HEK293 (cell line): ENCODE data around the gene ARMS2.
A peak's percentile ranks its signal among the peaks of the same experiment; 100 is the strongest.

ENCODE experiments used
- CTCF ChIA-PET: fragments of 350-600 bp; formaldehyde crosslinking; extraction: SDS; loops from one replicate; lab custom pipeline; 2021; ENCODE audit warnings: antibody characterized with exemption; lab: Yijun Ruan, JAX
- POLR2A ChIA-PET: fragments of 300-600 bp; formaldehyde crosslinking; extraction: SDS; loops from one replicate; lab custom pipeline; 2020; ENCODE audit warnings: antibody characterized with exemption, inconsistent platforms; lab: Yijun Ruan, JAX
- H3K27ac ChIP-seq: fragments of 200-500 bp; sonication (Bioruptor generic); 2 replicates; pipeline ENCODE4 v1.5.1; 2014; ENCODE audit warnings: low read depth, low read length, control low read depth, inconsistent platforms; ENCODE audit errors: extremely low read depth
- H3K36me3 ChIP-seq, 2 experiments: fragments of 200-500 bp in 1 of 2; sonication (Bioruptor generic) in 1 of 2; 1 replicate in 1 of 2; 2 replicates in 1 of 2; pipeline ENCODE4 v1.5.1; 2014 to 2017; ENCODE audit warnings: inconsistent platforms in 2 of 2, low read length in 2 of 2; ENCODE audit not compliant: control insufficient read depth in 2 of 2, insufficient read depth in 1 of 2
- H3K4me1 ChIP-seq: fragments of 200-500 bp; sonication (Bioruptor generic); 2 replicates; pipeline ENCODE4 v1.5.1; 2014; ENCODE audit warnings: mild to moderate bottlenecking, low read length, inconsistent platforms; ENCODE audit not compliant: control insufficient read depth, insufficient read depth
- H3K4me3 ChIP-seq: 2 replicates; pipeline ENCODE4 v1.5.1; 2011; ENCODE audit warnings: low read depth, mild to moderate bottlenecking, control low read depth, low read length, moderate library complexity
- H3K9me3 ChIP-seq: fragments of 200-500 bp; sonication (Bioruptor generic); 2 replicates; pipeline ENCODE4 v1.5.1; 2014; ENCODE audit warnings: low read depth, low read length, inconsistent platforms; ENCODE audit not compliant: control insufficient read depth, insufficient read depth
- EGR2 ChIP-seq: fragments of 450-650 bp; formaldehyde crosslinking; IDR thresholded peaks from 2 replicates; pipeline ENCODE4 v1.5.1; 2016; ENCODE audit warnings: low read depth, missing biosample characterization, missing genetic modification characterization
- FEZF1 ChIP-seq: fragments of 450-650 bp; formaldehyde crosslinking; IDR thresholded peaks from 2 replicates; pipeline ENCODE4 v1.5.1; 2016; ENCODE audit warnings: missing biosample characterization, missing genetic modification characterization
- GFI1B ChIP-seq: fragments of 450-650 bp; formaldehyde crosslinking; IDR thresholded peaks from 2 replicates; pipeline ENCODE4 v1.5.1; 2016; ENCODE audit warnings: missing biosample characterization, missing genetic modification characterization
- HOXC10 ChIP-seq: sonication (generic); formaldehyde crosslinking; IDR thresholded peaks from 2 replicates; pipeline ENCODE4 v1.8.1; 2023; ENCODE audit warnings: mild to moderate bottlenecking, missing genetic modification reagents
- SCRT2 ChIP-seq: fragments of 450-650 bp; formaldehyde crosslinking; IDR thresholded peaks from 2 replicates; pipeline ENCODE4 v1.5.1; 2016; ENCODE audit warnings: missing biosample characterization, missing genetic modification characterization
- YY1 ChIP-seq: fragments of 450-650 bp; formaldehyde crosslinking; IDR thresholded peaks from 2 replicates; pipeline ENCODE4 v1.5.1; 2018; ENCODE audit warnings: missing biosample characterization, missing genetic modification characterization
- ZBTB20 ChIP-seq: fragments of 450-650 bp; formaldehyde crosslinking; IDR thresholded peaks from 2 replicates; pipeline ENCODE4 v1.5.1; 2016; ENCODE audit warnings: missing biosample characterization, missing genetic modification characterization
- ZBTB7A ChIP-seq: fragments of 450-650 bp; formaldehyde crosslinking; IDR thresholded peaks from 2 replicates; pipeline ENCODE4 v1.5.1; 2016; ENCODE audit warnings: low read depth, missing biosample characterization, missing genetic modification characterization
- ZFHX2 ChIP-seq: fragments of 450-650 bp; formaldehyde crosslinking; conservative IDR thresholded peaks from 2 replicates; pipeline ENCODE4 v1.5.1; 2016; ENCODE audit warnings: missing biosample characterization, missing genetic modification characterization
- ZNF114 ChIP-seq: fragments of 450-650 bp; formaldehyde crosslinking; IDR thresholded peaks from 2 replicates; pipeline ENCODE4 v1.5.0; 2017; ENCODE audit warnings: missing biosample characterization, missing genetic modification characterization
- ZNF146 ChIP-seq: fragments of 450-650 bp; formaldehyde crosslinking; IDR thresholded peaks from 2 replicates; pipeline ENCODE4 v1.5.1; 2016; ENCODE audit warnings: missing biosample characterization, missing genetic modification characterization
- ZNF175 ChIP-seq: fragments of 450-650 bp; formaldehyde crosslinking; IDR thresholded peaks from 2 replicates; pipeline ENCODE4 v1.5.1; 2016; ENCODE audit warnings: missing biosample characterization, missing genetic modification characterization
- ZNF19 ChIP-seq: fragments of 450-650 bp; formaldehyde crosslinking; IDR thresholded peaks from 2 replicates; pipeline ENCODE4; 2016; ENCODE audit warnings: missing biosample characterization, missing genetic modification characterization, low read depth
- ZNF239 ChIP-seq: fragments of 450-650 bp; formaldehyde crosslinking; IDR thresholded peaks from 2 replicates; pipeline ENCODE4 v1.5.1; 2016; ENCODE audit warnings: missing biosample characterization, missing genetic modification characterization
- ZNF24 ChIP-seq: fragments of 450-650 bp; formaldehyde crosslinking; IDR thresholded peaks from 2 replicates; pipeline ENCODE4 v1.5.1; 2016; ENCODE audit warnings: missing biosample characterization, missing genetic modification characterization
- ZNF335 ChIP-seq: fragments of 450-650 bp; formaldehyde crosslinking; conservative IDR thresholded peaks from 2 replicates; pipeline ENCODE4 v1.5.1; 2016; ENCODE audit warnings: missing biosample characterization, missing genetic modification characterization
- ZNF660 ChIP-seq: fragments of 450-650 bp; IDR thresholded peaks from 2 replicates; pipeline ENCODE4 v1.5.1; 2018; ENCODE audit warnings: missing biosample characterization, mild to moderate bottlenecking, missing genetic modification characterization
- ZNF670 ChIP-seq: fragments of 450-650 bp; formaldehyde crosslinking; IDR thresholded peaks from 2 replicates; pipeline ENCODE4 v1.5.1; 2016; ENCODE audit warnings: missing biosample characterization, missing genetic modification characterization, low read depth
- ZSCAN4 ChIP-seq: fragments of 450-650 bp; formaldehyde crosslinking; IDR thresholded peaks from 2 replicates; pipeline ENCODE4 v1.5.1; 2017; ENCODE audit warnings: missing biosample characterization, missing genetic modification characterization
- TF ChIP-seq, protein P1 (sequence below): fragments of 450-650 bp; formaldehyde crosslinking; IDR thresholded peaks from 2 replicates; pipeline ENCODE4 v1.5.1; 2016; ENCODE audit warnings: missing biosample characterization, missing genetic modification characterization
- TF ChIP-seq, protein P2 (sequence below): fragments of 450-650 bp; formaldehyde crosslinking; IDR thresholded peaks from 2 replicates; pipeline ENCODE4 v1.5.1; 2016; ENCODE audit warnings: missing biosample characterization, missing genetic modification characterization

ARMS2 gene

GRCh38 chr10:122419016-122419415 is 35.4 kb upstream of the ARMS2 start (continued):
- TF ChIP-seq, protein P1, sequence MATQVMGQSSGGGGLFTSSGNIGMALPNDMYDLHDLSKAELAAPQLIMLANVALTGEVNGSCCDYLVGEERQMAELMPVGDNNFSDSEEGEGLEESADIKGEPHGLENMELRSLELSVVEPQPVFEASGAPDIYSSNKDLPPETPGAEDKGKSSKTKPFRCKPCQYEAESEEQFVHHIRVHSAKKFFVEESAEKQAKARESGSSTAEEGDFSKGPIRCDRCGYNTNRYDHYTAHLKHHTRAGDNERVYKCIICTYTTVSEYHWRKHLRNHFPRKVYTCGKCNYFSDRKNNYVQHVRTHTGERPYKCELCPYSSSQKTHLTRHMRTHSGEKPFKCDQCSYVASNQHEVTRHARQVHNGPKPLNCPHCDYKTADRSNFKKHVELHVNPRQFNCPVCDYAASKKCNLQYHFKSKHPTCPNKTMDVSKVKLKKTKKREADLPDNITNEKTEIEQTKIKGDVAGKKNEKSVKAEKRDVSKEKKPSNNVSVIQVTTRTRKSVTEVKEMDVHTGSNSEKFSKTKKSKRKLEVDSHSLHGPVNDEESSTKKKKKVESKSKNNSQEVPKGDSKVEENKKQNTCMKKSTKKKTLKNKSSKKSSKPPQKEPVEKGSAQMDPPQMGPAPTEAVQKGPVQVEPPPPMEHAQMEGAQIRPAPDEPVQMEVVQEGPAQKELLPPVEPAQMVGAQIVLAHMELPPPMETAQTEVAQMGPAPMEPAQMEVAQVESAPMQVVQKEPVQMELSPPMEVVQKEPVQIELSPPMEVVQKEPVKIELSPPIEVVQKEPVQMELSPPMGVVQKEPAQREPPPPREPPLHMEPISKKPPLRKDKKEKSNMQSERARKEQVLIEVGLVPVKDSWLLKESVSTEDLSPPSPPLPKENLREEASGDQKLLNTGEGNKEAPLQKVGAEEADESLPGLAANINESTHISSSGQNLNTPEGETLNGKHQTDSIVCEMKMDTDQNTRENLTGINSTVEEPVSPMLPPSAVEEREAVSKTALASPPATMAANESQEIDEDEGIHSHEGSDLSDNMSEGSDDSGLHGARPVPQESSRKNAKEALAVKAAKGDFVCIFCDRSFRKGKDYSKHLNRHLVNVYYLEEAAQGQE (tag by site-specific recombination) = no peak
- TF ChIP-seq ZNF335 (tag by site-specific recombination) = no peak
- TF ChIP-seq, protein P2, sequence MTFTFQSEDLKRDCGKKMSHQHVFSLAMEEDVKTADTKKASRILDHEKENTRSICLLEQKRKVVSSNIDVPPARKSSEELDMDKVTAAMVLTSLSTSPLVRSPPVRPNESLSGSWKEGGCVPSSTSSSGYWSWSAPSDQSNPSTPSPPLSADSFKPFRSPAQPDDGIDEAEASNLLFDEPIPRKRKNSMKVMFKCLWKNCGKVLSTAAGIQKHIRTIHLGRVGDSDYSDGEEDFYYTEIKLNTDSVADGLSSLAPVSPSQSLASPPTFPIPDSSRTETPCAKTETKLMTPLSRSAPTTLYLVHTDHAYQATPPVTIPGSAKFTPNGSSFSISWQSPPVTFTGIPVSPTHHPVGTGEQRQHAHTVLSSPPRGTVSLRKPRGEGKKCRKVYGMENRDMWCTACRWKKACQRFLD (tag by site-specific recombination) = no peak
- no peak for TF ChIP-seq FEZF1
- TF ChIP-seq ZSCAN4 (tag by site-specific recombination) = no peak

DNA sequence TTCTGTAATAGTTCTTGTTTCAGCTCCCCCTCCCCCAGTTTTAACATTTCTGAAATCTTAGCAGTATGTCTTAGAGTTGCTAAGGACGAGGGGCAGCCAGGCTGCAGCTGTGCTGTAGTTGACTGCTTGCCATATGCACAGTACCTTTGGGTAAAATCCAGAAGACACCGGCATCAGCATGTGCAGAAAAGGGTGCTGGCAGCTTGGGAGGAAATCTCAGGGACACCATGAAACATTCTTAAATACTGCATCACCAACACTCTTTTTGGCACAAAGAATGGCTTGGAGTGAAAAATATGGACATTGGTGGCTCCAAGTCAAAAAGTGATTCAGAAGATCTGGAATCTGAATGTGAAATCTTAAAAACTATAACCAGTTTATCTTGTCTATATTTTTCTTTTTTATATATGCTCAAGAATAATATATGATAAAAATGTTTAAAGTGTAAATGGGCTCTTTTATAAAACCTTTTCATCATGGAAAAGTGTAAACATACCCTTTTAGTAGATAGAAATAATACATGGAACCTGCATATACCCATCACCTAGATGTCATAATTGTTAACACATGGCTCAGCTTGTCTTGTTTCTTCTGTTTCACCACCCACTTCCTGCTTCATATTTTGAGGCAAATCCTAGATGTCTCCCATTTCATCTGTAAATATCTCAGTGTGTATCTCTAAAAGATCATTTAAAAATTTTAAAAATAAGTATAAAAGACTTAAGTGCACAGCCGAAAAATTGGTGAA is 34.4 kb upstream of the ARMS2 start:
- CTCF ChIA-PET = interaction anchor here (0.6 to 1.6 kb wide), 6 partner anchors 15 to 144 kb away, joined by 3 to 4 read pairs (median 4); partner anchors contain the start of gene PLEKHA1
- no peaks in the 10 kb centered on the region for H3K9me3 ChIP-seq
- no peak for TF ChIP-seq ZBTB20 (tag by site-specific recombination)
- TF ChIP-seq ZNF239 (tag by site-specific recombination) = no peak
- TF ChIP-seq YY1 = no peak
- no peak for TF ChIP-seq GFI1B
- no peak for TF ChIP-seq ZBTB7A (tag by site-specific recombination)
- no peak for TF ChIP-seq ZNF146 (tag by site-specific recombination)
- TF ChIP-seq, all 188 proteins: peak for 0
- Histone ChIP-seq H3K36me3 (peaks cover 25% of the 10 kb centered on the region in 2 experiments), H3K4me1 (no peaks in the 10 kb centered on the region), H3K27ac (no peak overlapping the region), H3K4me3 (no peak overlapping the region)
- POLR2A ChIA-PET = no interaction called here

GRCh38 chr10:122420624-122421007 is 33.8 kb upstream of the ARMS2 start:
- POLR2A ChIA-PET = no interaction called here
- Histone ChIP-seq H3K4me3 (no peak overlapping the region), H3K4me1 (no peaks in the 10 kb centered on the region), H3K9me3 (no peaks in the 10 kb centered on the region), H3K36me3 (peaks cover 25 to 27% of the 10 kb centered on the region in 2 experiments), H3K27ac (no peak overlapping the region)
- CTCF ChIA-PET = interaction anchor here (1.0 kb wide), 1 partner anchor 141 kb away, joined by 3 read pairs; no protein-coding TSS in a partner anchor
- TF ChIP-seq ZNF114 = no peak
- TF ChIP-seq ZNF175 = no peak
- peak; percentile 51 for TF ChIP-seq ZFHX2
- no peak for TF ChIP-seq ZNF670 (tag by site-specific recombination)
- TF ChIP-seq HOXC10 (CRISPR knock-in tag) = no peak
- no peak for TF ChIP-seq SCRT2 (tag by site-specific recombination)
- TF ChIP-seq ZNF24 (tag by site-specific recombination) = no peak
- no peak for TF ChIP-seq ZNF660
- peak; percentile 33; the same call in 1 of the 2 replicates for TF ChIP-seq EGR2
- no peak for TF ChIP-seq ZNF19 (tag by site-specific recombination)
